BLaER1 (cell line): Measurements from ENCODE around the gene SRP54.
A peak's percentile ranks its signal among the peaks of the same experiment; 100 is the strongest.
"Not testable (repeated sequence)": the region's sequence is repeated elsewhere in the genome, so short reads cannot be mapped to it uniquely, and the experiment has no call there.

Experiments used
- H3K27ac ChIP-seq: shearing (Covaris generic); formaldehyde crosslinking; 2 replicates; pipeline ENCODE4 v1.8.1; 2022
- H3K27me3 ChIP-seq: shearing (Covaris generic); formaldehyde crosslinking; 2 replicates; pipeline ENCODE4 v1.8.1; 2022
- H3K36me3 ChIP-seq: shearing (Covaris generic); formaldehyde crosslinking; 2 replicates; pipeline ENCODE4 v1.8.1; 2022
- H3K4me1 ChIP-seq: shearing (Covaris generic); formaldehyde crosslinking; 2 replicates; pipeline ENCODE4 v1.8.1; 2022
- H3K4me2 ChIP-seq: shearing (Covaris generic); formaldehyde crosslinking; 2 replicates; pipeline ENCODE4 v1.8.1; 2022
- H3K4me3 ChIP-seq: shearing (Covaris generic); formaldehyde crosslinking; 2 replicates; pipeline ENCODE4 v1.8.1; 2022
- H3K9ac ChIP-seq: shearing (Covaris generic); formaldehyde crosslinking; 2 replicates; pipeline ENCODE4 v1.8.1; 2022
- H3K9me3 ChIP-seq: shearing (Covaris generic); formaldehyde crosslinking; 2 replicates; pipeline ENCODE4 v1.8.1; 2022
- H4K20me1 ChIP-seq: shearing (Covaris generic); formaldehyde crosslinking; 2 replicates; pipeline ENCODE4 v1.8.1; 2022
- Cebpa-rat ChIP-seq: shearing (Covaris generic); IDR thresholded peaks from 2 replicates; pipeline ENCODE4 v1.8.1; 2022

Gene SRP54

GRCh38 chr14:35001621-35002020, 18.8 kb downstream of the SRP54 start:
- peaks cover 75% of the 10 kb centered on the region for H3K36me3 ChIP-seq
- no peaks in the 10 kb centered on the region for H3K9me3 ChIP-seq
- no peaks in the 10 kb centered on the region for H3K4me1 ChIP-seq
- no peaks in the 10 kb centered on the region for H3K27me3 ChIP-seq
- no peak overlapping the region for H3K4me3 ChIP-seq
- peaks cover 8% of the 10 kb centered on the region; the same call in 1 of the 2 replicates for H4K20me1 ChIP-seq
- no peak overlapping the region for H3K9ac ChIP-seq
- H3K4me2 ChIP-seq = no peak overlapping the region
- no peak overlapping the region for H3K27ac ChIP-seq
- no peak for TF ChIP-seq Cebpa-rat

GRCh38 chr14:35004839-35005238, 22.0 kb downstream of the SRP54 start:
- Histone ChIP-seq H3K4me1 (no peaks in the 10 kb centered on the region), H3K27me3 (no peaks in the 10 kb centered on the region), H3K4me2 (no peak overlapping the region), H3K4me3 (no peak overlapping the region), H3K36me3 (peaks cover 75% of the 10 kb centered on the region), H3K9ac (no peak overlapping the region), H4K20me1 (no peaks in the 10 kb centered on the region), H3K27ac (no peak overlapping the region), H3K9me3 (no peaks in the 10 kb centered on the region)
- TF ChIP-seq Cebpa-rat = no peak

GRCh38 chr14:35016568-35016967, 33.8 kb downstream of the SRP54 start:
- no peak overlapping the region for H3K4me3 ChIP-seq
- H3K27ac ChIP-seq = no peak overlapping the region
- peaks cover 94% of the 10 kb centered on the region for H3K36me3 ChIP-seq
- H4K20me1 ChIP-seq = no peaks in the 10 kb centered on the region
- no peak for TF ChIP-seq Cebpa-rat
- H3K9me3 ChIP-seq = no peaks in the 10 kb centered on the region
- no peak overlapping the region for H3K4me2 ChIP-seq
- H3K4me1 ChIP-seq = no peaks in the 10 kb centered on the region
- no peak overlapping the region for H3K9ac ChIP-seq
- H3K27me3 ChIP-seq = no peaks in the 10 kb centered on the region

DNA sequence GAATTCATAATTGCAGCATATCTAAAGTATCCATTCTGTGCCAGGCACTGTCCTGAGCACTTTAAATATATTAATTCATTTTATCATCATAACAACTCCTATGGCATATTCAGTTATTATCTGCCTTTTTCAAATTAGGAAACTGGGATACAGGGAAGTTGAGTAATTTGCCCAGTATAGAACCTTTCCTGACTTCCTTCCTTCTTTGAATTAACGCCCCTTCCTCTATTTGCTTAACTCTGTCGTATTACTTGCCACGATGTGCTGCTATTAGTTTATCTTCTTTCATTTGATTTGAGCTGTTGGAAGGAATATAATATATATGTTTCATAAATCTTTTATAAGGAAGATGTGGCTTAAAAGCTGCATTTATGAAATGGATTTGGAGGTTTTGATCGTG, 37.9 kb downstream of the SRP54 start:
- H3K36me3 ChIP-seq = peaks cover 92% of the 10 kb centered on the region
- TF ChIP-seq Cebpa-rat = no peak
- H3K4me1 ChIP-seq = no peaks in the 10 kb centered on the region
- no peak overlapping the region for H3K27ac ChIP-seq
- no peaks in the 10 kb centered on the region for H3K9me3 ChIP-seq
- no peak overlapping the region for H3K4me3 ChIP-seq
- H3K27me3 ChIP-seq = no peaks in the 10 kb centered on the region
- H3K9ac ChIP-seq = no peak overlapping the region
- H3K4me2 ChIP-seq = no peak overlapping the region
- no peaks in the 10 kb centered on the region for H4K20me1 ChIP-seq

- H4K20me1 ChIP-seq = no peaks in the 10 kb centered on the region
- no peak overlapping the region for H3K4me2 ChIP-seq
- H3K9ac ChIP-seq = no peak overlapping the region
- H3K27ac ChIP-seq = no peak overlapping the region
- H3K27me3 ChIP-seq = no peaks in the 10 kb centered on the region
- no peaks in the 10 kb centered on the region for H3K4me1 ChIP-seq
- TF ChIP-seq Cebpa-rat = no peak
- peaks cover 89% of the 10 kb centered on the region for H3K36me3 ChIP-seq
- no peak overlapping the region for H3K4me3 ChIP-seq
- peaks cover 24% of the 10 kb centered on the region for H3K9me3 ChIP-seq
These were observed 45.6 kb downstream of the SRP54 start for GRCh38 chr14:35028435-35028834.

DNA sequence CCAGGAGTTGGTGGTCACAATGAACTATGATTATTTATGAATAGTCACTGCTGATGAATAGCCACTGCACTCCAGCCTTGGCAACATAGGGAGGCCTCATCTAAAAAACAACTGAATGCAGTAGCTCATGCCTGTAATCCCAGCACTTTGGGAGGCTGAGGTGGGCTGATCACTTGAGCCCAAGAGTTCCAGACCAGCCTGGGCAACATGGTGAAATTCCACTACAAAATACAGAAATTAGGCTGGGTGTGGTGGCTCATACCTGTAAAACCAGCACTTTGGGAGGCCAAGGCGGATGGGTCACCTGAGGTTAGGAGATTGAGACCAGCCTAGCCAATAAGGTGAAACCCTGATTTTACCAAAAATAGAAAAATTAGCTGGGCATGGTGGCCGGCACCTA, 49.8 kb downstream of the SRP54 start:
- H3K4me3 ChIP-seq = no peak overlapping the region
- H3K27ac ChIP-seq = no peak overlapping the region
- H3K9ac ChIP-seq = no peak overlapping the region
- H3K9me3 ChIP-seq = peaks cover 53% of the 10 kb centered on the region
- H3K36me3 ChIP-seq = peaks cover 68% of the 10 kb centered on the region
- H3K4me1 ChIP-seq = no peaks in the 10 kb centered on the region
- no peaks in the 10 kb centered on the region for H4K20me1 ChIP-seq
- H3K27me3 ChIP-seq = no peaks in the 10 kb centered on the region
- no peak overlapping the region for H3K4me2 ChIP-seq
- no peak for TF ChIP-seq Cebpa-rat

- H3K36me3 ChIP-seq = peaks cover 55% of the 10 kb centered on the region
- H3K27me3 ChIP-seq = no peaks in the 10 kb centered on the region
- H4K20me1 ChIP-seq = no peaks in the 10 kb centered on the region
- H3K9me3 ChIP-seq = peaks cover 53% of the 10 kb centered on the region
- no peak for TF ChIP-seq Cebpa-rat
- no peak overlapping the region for H3K9ac ChIP-seq
- H3K27ac ChIP-seq = no peak overlapping the region
- no peaks in the 10 kb centered on the region for H3K4me1 ChIP-seq
- peak overlapping the region; percentile 36; the same call in 1 of the 2 replicates for H3K4me3 ChIP-seq
- H3K4me2 ChIP-seq = no peak overlapping the region
These were observed 51.6 kb downstream of the SRP54 start for GRCh38 chr14:35034440-35034833.

GRCh38 chr14:35034944-35035554, 52.3 kb downstream of the SRP54 start:
- not testable (repeated sequence) for H3K4me1 ChIP-seq, H3K4me3 ChIP-seq, H4K20me1 ChIP-seq, H3K9ac ChIP-seq, H3K4me2 ChIP-seq, H3K27ac ChIP-seq, H3K27me3 ChIP-seq
- H3K36me3 ChIP-seq = peaks cover 49% of the 10 kb centered on the region
- H3K9me3 ChIP-seq = peaks cover 53% of the 10 kb centered on the region

DNA sequence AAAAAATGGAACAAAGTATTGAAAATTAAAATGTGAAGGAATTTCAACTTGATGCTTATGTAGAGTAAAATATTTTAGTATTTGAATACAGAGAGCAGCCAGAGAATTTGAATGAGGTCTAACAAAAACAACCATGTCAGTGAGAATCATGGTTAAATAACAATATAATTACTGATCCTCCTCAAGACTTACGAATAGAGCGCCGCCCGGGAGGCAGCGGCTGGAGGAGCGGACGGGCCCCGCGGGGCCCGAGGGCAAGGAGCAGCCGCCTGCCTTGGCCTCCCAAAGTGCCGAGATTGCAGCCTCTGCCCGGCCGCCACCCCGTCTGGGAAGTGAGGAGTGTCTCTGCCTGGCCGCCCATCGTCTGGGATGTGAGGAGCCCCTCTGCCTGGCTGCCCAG, 55.5 kb downstream of the SRP54 start:
- not testable (repeated sequence) for H3K27me3 ChIP-seq, H3K4me2 ChIP-seq, H3K27ac ChIP-seq, H4K20me1 ChIP-seq, H3K4me1 ChIP-seq, H3K9ac ChIP-seq, H3K4me3 ChIP-seq
- Histone ChIP-seq H3K9me3 (peaks cover 30% of the 10 kb centered on the region), H3K36me3 (peaks cover 17% of the 10 kb centered on the region)

- no peak overlapping the region for H3K27ac ChIP-seq
- H3K4me2 ChIP-seq = no peak overlapping the region
- peaks cover 15% of the 10 kb centered on the region for H3K4me1 ChIP-seq
- no peaks in the 10 kb centered on the region for H3K36me3 ChIP-seq
- H3K27me3 ChIP-seq = no peaks in the 10 kb centered on the region
- TF ChIP-seq Cebpa-rat = no peak
- H3K4me3 ChIP-seq = no peak overlapping the region
- H4K20me1 ChIP-seq = no peaks in the 10 kb centered on the region
- H3K9me3 ChIP-seq = no peaks in the 10 kb centered on the region
- no peak overlapping the region for H3K9ac ChIP-seq
These were observed 59.8 kb downstream of the SRP54 start for GRCh38 chr14:35042632-35043031.

DNA sequence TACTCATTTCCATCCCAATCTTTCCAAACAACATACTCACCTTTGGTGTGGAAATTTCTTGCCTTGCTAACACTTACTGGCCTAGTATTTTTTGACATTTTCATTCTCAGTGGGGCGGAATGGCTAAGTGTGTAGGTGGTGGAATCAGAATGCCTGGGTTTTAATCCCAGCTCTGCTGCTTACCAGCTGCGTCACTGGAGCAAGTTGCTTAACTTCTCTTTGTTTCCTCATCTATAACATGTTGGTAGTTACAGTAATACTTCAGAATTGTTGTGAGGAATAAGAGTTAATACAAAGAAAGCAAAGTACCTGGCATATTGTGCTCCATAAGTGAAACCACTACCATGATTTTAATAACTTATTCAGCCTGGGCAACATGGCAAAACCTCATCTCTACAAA, 60.3 kb downstream of the SRP54 start:
- Histone ChIP-seq H3K36me3 (no peaks in the 10 kb centered on the region), H3K27ac (no peak overlapping the region), H3K4me3 (no peak overlapping the region), H4K20me1 (no peaks in the 10 kb centered on the region), H3K9ac (no peak overlapping the region), H3K27me3 (no peaks in the 10 kb centered on the region), H3K4me2 (no peak overlapping the region), H3K4me1 (peaks cover 18% of the 10 kb centered on the region), H3K9me3 (no peaks in the 10 kb centered on the region)
- TF ChIP-seq Cebpa-rat = no peak
